Measurements from ENCODE around the gene PTPRG. TPM values are rescaled to one million over a fixed set of nuclear protein-coding genes. Genes with fewer than 3 reads are reported as not detected.

PTPRG gene
- total RNA-seq, 2 donors from 2014 or later = 0.31 to 1.3 TPM

DNA sequence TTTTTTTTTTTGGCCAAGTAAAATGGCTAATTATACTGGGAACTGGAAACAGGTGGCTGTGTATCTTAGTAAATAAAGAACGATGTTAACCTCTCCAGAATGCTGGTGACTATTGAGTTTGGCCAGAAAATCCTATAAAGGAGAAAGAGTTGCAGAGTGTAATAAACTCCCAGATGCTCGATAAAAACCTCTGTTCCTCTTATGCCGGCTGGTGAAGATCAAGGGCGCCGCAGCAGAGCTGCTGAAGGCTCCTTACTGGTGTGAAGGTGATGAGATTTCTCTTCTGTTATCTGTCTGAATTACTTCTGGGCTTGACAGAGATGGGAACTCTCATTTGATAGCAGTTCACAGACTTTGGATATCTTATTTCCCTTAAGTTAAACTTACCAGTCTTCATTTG is 104.6 kb downstream of the PTPRG start:
- Mint-ChIP-seq H3K27ac (no peak overlapping the region), H3K4me1 (ENCODE audit: low read depth) (no peaks in the 10 kb centered on the region), H3K27me3 (ENCODE audit: low read depth) (no peaks in the 10 kb centered on the region), H3K9me3 (peaks cover 2 to 4% of the 10 kb centered on the region in 2 donors), H3K4me3 (no peak overlapping the region), H3K36me3 (ENCODE audit: insufficient read depth in 2 of 2) (no peaks in the 10 kb centered on the region)
- DNase-seq = no peak
- ATAC-seq (replicated peaks in 1 of 2) = no peak

DNA sequence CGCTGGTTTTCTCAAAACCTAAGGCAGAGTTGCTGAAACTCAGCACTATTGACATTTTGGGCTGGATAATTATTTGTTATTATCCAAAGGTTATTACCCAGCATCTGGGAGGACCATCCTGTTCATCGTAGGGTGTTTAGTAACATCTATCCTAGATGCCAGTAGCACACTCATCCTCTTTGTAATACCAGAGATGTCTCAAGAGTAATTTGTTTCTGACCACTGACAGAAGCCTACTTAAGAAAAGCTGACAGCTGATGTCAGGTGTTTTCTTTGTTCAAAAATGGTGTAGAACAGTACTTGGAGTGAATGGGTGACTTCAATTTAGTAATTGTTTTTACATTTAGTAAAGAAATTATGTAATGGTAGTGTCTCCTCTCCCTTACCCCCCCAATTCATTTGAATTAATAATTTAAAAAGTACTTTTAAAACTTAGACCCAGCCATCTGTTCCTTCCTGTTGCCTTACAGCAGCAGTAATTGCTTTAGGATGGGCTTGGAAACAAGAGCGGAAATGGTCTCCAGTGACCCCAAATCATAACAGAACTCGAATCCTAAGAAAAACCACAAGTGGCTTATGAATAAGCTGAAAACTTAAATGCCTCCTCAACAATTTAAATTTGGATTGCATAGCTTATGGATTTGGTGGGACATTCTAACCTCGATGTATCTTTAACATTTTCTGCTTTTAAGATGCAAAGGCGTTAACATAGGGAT is 105.4 kb downstream of the PTPRG start:
- no peak overlapping the region for H3K4me3 Mint-ChIP-seq
- H3K9me3 Mint-ChIP-seq = peaks cover 2 to 4% of the 10 kb centered on the region in 2 donors
- H3K4me1 Mint-ChIP-seq (ENCODE audit: low read depth) = no peaks in the 10 kb centered on the region
- no peak overlapping the region for H3K27ac Mint-ChIP-seq
- H3K27me3 Mint-ChIP-seq (ENCODE audit: low read depth) = no peaks in the 10 kb centered on the region
- ATAC-seq (replicated peaks in 1 of 2) (no peak), DNase-seq (no peak)
- H3K36me3 Mint-ChIP-seq (ENCODE audit: insufficient read depth in 2 of 2) = no peaks in the 10 kb centered on the region

DNA sequence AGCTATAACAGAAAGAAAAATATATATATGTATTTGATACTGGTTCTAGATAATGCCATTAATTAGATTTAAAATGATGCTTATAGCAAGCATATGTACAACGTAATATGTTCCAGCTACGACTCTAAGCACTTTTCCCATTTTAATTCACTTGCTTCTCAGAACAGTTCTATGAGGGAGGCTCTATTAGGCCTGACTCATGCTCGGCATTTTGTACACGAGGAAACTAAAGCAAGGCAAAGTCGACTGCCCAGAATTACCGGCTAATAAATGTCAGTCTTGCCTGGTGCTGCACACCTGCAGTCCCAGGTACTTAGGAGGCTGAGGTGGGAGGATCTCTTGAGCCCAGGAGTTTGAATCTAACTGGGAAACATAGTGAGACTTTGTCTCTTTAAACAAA is 106.0 kb downstream of the PTPRG start:
- no peak overlapping the region for H3K27ac Mint-ChIP-seq
- no peaks in the 10 kb centered on the region for H3K4me1 Mint-ChIP-seq (ENCODE audit: low read depth)
- no peak for DNase-seq
- H3K36me3 Mint-ChIP-seq (ENCODE audit: insufficient read depth in 2 of 2) = no peaks in the 10 kb centered on the region
- peaks cover 2 to 4% of the 10 kb centered on the region in 2 donors for H3K9me3 Mint-ChIP-seq
- H3K27me3 Mint-ChIP-seq (ENCODE audit: low read depth) = no peaks in the 10 kb centered on the region
- no peak for ATAC-seq (replicated peaks in 1 of 2)
- no peak overlapping the region for H3K4me3 Mint-ChIP-seq

DNA sequence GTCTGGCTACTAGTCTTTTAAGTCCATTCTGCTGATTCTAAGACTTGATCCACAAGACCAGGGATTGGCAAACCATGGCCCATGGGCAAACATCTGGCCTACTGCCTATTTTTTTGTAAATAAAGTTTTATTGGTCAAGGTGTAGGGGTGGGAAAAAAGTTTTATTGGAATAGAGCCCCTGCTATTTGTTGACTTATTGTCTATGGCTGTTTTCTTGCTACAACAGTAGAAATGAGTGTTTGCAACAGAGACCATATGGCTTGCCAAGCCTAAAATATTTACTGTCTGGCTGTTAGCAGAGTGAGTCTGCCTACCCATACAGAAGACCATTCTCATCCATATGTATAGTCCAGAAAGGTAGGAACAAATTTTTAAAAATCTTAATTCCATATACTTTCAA is 106.4 kb downstream of the PTPRG start:
- H3K4me3 Mint-ChIP-seq = no peak overlapping the region
- H3K36me3 Mint-ChIP-seq (ENCODE audit: insufficient read depth in 2 of 2) = no peaks in the 10 kb centered on the region
- no peaks in the 10 kb centered on the region for H3K4me1 Mint-ChIP-seq (ENCODE audit: low read depth)
- H3K9me3 Mint-ChIP-seq = no peaks in the 10 kb centered on the region
- H3K27ac Mint-ChIP-seq = no peak overlapping the region
- H3K27me3 Mint-ChIP-seq (ENCODE audit: low read depth) = no peaks in the 10 kb centered on the region
- ATAC-seq (replicated peaks in 1 of 2) (no peak), DNase-seq (no peak)

DNA sequence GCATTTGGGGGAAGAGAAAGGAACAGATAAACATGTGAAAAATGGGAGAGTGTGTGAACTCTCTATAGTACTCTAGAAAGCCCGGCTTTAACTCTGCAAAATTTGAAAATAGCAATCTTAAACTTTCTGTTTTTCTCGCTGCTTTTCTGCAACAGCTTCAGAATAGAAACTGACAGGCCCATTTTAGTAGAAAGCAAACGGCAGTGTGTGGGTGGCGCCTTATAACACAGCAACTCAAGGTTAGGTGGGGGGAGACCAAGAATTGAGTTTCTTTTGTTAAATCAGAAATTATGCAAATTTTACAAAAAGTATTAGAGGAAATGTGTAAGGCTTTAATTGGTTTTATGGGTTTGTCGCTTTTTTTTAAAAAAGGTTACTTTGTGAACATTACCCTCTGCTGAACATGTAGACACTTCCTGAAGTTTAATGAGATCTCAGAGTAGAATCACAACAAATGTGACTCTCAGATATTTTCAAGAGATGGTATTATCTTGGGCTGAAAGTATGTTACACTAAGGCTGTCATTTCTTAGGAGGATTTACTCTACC is 107.0 kb downstream of the PTPRG start:
- Mint-ChIP-seq H3K4me3 (no peak overlapping the region), H3K27ac (no peak overlapping the region), H3K36me3 (ENCODE audit: insufficient read depth in 2 of 2) (no peaks in the 10 kb centered on the region), H3K27me3 (ENCODE audit: low read depth) (no peaks in the 10 kb centered on the region), H3K9me3 (no peaks in the 10 kb centered on the region), H3K4me1 (ENCODE audit: low read depth) (no peaks in the 10 kb centered on the region)
- DNase-seq = no peak
- no peak for ATAC-seq (replicated peaks in 1 of 2)

DNA sequence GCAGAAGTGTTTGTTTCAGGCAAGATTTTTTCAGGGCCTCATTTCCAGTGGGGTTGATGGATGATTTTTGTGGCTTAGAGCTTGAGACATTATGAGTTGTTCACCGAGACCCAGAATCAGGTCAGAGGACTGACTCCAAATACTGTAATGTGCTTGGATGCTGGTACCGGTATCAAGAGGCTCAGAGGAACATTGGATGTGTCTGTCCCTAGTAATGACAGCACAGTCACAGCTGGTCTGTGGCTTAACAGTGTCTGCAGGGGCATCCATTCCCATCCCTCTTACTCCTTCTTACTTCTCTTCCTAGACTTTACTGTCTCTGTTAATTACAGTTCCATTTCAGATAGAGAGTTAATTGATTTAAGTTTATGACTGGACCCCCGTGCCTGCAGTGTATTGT is 107.8 kb downstream of the PTPRG start:
- Mint-ChIP-seq H3K4me3 (no peak overlapping the region), H3K36me3 (ENCODE audit: insufficient read depth in 2 of 2) (no peaks in the 10 kb centered on the region), H3K27me3 (ENCODE audit: low read depth) (no peaks in the 10 kb centered on the region), H3K27ac (no peak overlapping the region), H3K9me3 (no peaks in the 10 kb centered on the region), H3K4me1 (ENCODE audit: low read depth) (no peaks in the 10 kb centered on the region)
- ATAC-seq (replicated peaks in 1 of 2) (no peak), DNase-seq (no peak)

DNA sequence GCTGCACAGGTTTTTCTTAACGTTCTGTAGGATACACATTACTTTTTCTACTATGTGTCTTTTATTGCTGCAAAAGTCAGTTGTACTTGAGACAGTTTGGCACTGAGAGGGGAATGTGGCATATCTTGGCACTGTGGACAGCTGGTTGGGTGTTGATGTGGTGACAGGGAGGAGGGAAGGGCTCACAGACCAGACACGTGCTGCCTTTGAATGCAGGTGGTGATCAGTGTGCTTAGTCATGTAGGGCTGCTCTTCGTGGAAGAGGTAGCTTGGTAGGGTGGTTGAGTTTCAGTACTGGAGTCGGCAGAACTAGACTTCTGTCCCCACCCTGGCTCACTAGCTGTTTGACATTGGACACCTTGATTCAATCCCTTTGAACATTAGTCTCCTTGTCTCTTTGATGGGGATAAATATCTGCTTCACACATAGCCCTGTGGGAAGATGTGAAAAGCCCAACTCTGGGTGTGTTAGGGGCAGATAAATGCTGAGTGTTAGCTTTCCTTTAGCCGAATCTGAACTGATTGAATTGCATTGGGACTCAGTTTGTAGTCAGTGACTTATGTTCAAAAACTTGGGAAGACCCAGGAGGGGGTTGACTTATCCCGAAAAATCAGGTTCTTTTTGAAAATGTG is 108.4 kb downstream of the PTPRG start:
- H3K27ac Mint-ChIP-seq = no peak overlapping the region
- ATAC-seq (replicated peaks in 1 of 2) (no peak), DNase-seq (no peak)
- H3K36me3 Mint-ChIP-seq (ENCODE audit: insufficient read depth in 2 of 2) = no peaks in the 10 kb centered on the region
- no peaks in the 10 kb centered on the region for H3K9me3 Mint-ChIP-seq
- no peak overlapping the region for H3K4me3 Mint-ChIP-seq
- H3K4me1 Mint-ChIP-seq (ENCODE audit: low read depth) = no peaks in the 10 kb centered on the region
- no peaks in the 10 kb centered on the region for H3K27me3 Mint-ChIP-seq (ENCODE audit: low read depth)

DNA sequence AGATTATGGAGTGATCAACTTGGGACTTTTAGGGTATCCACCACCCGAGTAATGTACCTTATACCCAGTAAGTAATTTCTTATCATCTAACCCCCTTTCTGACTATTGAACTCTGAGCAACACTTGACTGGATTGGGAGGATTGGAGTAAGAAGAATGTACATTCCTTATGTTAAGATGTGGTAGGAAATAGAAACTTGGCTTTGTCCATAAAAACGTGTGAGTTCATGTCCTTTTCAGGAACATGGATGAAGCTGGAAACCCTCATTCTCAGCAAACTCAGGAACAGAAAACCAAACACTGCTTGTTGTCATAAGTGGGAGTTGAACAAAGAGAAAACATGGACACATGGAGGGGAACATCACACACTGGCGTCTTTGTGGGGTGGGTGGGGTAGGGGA is 112.3 kb downstream of the PTPRG start:
- no peaks in the 10 kb centered on the region for H3K4me1 Mint-ChIP-seq (ENCODE audit: low read depth)
- peaks cover 0 to 2% of the 10 kb centered on the region in 2 donors for H3K9me3 Mint-ChIP-seq
- H3K36me3 Mint-ChIP-seq (ENCODE audit: insufficient read depth in 2 of 2) = no peaks in the 10 kb centered on the region
- no peaks in the 10 kb centered on the region for H3K27me3 Mint-ChIP-seq (ENCODE audit: low read depth)
- H3K4me3 Mint-ChIP-seq = no peak overlapping the region
- DNase-seq (no peak), ATAC-seq (replicated peaks in 1 of 2) (no peak)
- H3K27ac Mint-ChIP-seq = no peak overlapping the region

DNA sequence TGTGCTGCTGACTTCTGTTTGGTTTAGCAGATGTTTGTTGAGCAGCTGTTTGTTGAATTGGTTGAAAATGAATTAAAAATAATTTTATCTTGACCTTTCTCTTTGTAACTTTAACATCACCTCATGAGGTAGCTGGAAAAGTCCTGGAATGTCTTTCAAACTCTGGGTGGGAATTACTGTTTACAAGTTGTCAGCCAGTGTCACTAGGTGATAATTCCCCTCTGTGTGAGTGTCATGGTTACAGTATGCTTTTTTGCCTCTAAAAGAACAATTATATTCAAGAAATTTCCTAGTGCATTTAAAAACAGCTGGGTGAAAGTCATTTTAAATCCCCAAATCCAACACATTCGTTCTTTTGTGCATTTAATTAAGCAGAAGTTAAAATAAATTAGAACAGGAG is 113.2 kb downstream of the PTPRG start:
- no peaks in the 10 kb centered on the region for H3K27me3 Mint-ChIP-seq (ENCODE audit: low read depth)
- H3K4me1 Mint-ChIP-seq (ENCODE audit: low read depth) = no peaks in the 10 kb centered on the region
- H3K9me3 Mint-ChIP-seq = peaks cover 0 to 2% of the 10 kb centered on the region in 2 donors
- H3K36me3 Mint-ChIP-seq (ENCODE audit: insufficient read depth in 2 of 2) = no peaks in the 10 kb centered on the region
- no peak overlapping the region for H3K4me3 Mint-ChIP-seq
- no peak overlapping the region for H3K27ac Mint-ChIP-seq
- ATAC-seq (replicated peaks in 1 of 2) (no peak), DNase-seq (no peak)

DNA sequence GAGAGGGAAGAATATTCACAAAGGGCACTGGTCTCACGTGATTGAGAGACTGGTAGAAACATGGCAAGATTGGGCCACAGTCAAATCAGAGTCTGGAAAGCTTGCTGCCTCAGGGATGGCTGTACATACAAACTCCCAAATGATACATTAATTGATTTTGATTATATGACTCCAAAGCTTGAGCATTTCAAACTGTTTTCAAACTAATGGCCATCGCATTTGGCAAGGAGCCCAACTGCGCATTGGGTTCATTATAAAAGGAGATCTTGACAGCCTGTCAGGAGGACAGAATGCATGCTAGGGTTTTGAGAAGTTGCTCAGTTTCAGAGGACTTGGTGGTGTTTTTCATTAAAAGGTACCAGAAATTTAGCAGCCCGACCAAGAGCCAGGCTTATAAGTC is 117.7 kb downstream of the PTPRG start:
- H3K9me3 Mint-ChIP-seq = peaks cover 1 to 2% of the 10 kb centered on the region in 2 donors
- no peak overlapping the region for H3K4me3 Mint-ChIP-seq
- no peak overlapping the region for H3K27ac Mint-ChIP-seq
- no peaks in the 10 kb centered on the region for H3K27me3 Mint-ChIP-seq (ENCODE audit: low read depth)
- ATAC-seq (replicated peaks in 1 of 2) (no peak), DNase-seq (no peak)
- no peaks in the 10 kb centered on the region for H3K36me3 Mint-ChIP-seq (ENCODE audit: insufficient read depth in 2 of 2)
- H3K4me1 Mint-ChIP-seq (ENCODE audit: low read depth) = no peaks in the 10 kb centered on the region

DNA sequence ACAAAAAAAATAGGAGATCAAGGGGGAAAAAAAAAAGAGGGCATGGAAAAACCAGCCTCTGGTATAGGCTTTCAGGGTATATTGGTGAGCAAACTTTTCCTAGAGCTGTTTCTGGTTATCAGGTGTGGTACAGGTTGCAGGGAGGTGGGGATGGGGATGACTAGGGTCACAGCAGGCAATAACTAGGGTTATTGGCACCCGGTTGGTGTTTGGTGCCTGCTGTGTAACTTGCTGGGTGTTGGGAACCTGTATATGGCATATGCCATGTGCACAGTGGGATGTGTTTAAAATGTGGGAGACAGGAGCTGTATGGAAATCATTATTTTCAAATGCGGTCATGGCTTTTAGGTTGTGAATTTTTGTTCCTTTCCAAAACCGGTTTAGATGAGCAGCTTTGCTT is 119.2 kb downstream of the PTPRG start:
- no peaks in the 10 kb centered on the region for H3K27me3 Mint-ChIP-seq (ENCODE audit: low read depth)
- H3K4me3 Mint-ChIP-seq = no peak overlapping the region
- no peak for DNase-seq
- H3K4me1 Mint-ChIP-seq (ENCODE audit: low read depth) = no peaks in the 10 kb centered on the region
- no peak overlapping the region for H3K27ac Mint-ChIP-seq
- H3K36me3 Mint-ChIP-seq (ENCODE audit: insufficient read depth in 2 of 2) = no peaks in the 10 kb centered on the region
- ATAC-seq (replicated peaks in 1 of 2) = no peak
- peaks cover 1 to 2% of the 10 kb centered on the region in 2 donors for H3K9me3 Mint-ChIP-seq

DNA sequence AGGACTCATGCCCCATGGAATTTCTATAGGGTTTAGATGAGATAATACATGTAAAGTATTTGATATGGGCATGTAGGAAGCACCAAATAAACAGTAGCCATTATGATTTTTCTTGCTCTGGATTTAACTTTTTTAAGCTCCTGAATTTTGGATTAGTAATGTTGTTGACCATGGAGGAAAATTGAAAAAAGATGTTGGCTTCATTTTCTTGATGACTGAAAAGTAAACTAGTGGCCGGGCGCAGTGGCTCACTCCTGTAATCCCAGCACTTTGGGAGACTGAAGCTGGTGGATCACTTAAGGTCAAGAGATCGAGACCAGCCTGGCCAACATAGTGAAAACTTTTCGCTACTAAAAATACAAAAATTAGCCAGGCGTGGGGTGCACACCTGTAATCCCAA is 120.3 kb downstream of the PTPRG start:
- Mint-ChIP-seq H3K4me1 (ENCODE audit: low read depth) (no peaks in the 10 kb centered on the region), H3K27ac (no peak overlapping the region), H3K4me3 (no peak overlapping the region), H3K9me3 (peaks cover 1 to 2% of the 10 kb centered on the region in 2 donors), H3K36me3 (ENCODE audit: insufficient read depth in 2 of 2) (no peaks in the 10 kb centered on the region), H3K27me3 (ENCODE audit: low read depth) (no peaks in the 10 kb centered on the region)
- ATAC-seq (replicated peaks in 1 of 2) (no peak), DNase-seq (no peak)

DNA sequence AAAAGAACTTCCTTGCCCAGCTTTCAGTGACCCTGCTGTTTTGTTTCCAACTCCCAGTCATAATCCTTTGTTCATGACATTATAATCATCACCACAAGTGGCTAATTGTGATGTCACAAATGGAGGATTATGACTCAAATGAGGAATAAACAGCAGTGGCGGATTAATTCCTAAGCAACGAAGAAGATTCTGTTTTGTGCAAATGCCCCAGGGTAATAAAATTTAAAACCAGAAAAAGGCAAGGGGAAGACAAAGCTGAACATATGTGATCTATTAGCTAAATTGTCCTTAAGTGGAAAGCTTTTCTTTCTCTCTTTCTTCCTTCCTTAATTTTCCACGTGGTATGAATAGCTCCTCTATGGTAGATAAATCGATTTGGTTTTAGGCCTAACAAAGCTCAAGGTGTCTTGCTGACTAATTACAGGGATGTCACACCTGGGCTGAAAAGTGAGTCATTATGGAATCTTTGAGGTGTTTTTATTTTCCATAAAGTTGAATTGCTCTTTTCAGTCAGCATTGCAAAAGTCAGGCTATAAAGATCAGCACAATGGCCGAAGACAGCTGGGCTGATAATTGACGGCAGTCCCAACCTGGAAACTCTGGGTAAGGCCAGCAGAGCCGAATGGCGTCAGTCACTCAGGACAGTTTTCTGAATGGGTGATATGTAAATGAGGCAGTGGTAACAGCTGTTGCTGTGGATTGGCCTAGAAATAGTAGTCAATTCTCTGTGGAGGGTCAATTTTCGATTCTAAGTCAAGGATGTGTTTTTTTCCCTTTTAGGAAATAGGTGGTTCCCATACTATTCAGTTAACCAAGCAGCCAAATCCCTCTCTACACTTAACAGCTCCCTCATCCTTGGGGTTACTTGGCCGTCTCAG is 121.5 kb downstream of the PTPRG start:
- Mint-ChIP-seq H3K27ac (no peak overlapping the region), H3K36me3 (ENCODE audit: insufficient read depth in 2 of 2) (no peaks in the 10 kb centered on the region), H3K4me3 (no peak overlapping the region), H3K27me3 (ENCODE audit: low read depth) (no peaks in the 10 kb centered on the region), H3K9me3 (peaks cover under 1 to 1% of the 10 kb centered on the region in 2 donors), H3K4me1 (ENCODE audit: low read depth) (no peaks in the 10 kb centered on the region)
- ATAC-seq (replicated peaks in 1 of 2) (no peak), DNase-seq (no peak)

All from activated T-cell treated with anti-CD3 and anti-CD28 coated beads, Interleukin-2, amount 50 U/mL, for 72 hours (primary cell).